GM19372 (cell line): ENCODE results near the gene TUBB1.
"Not testable (repeated sequence)": the region's sequence is repeated elsewhere in the genome, so short reads cannot be mapped to it uniquely, and the experiment has no call there.

Experiments used
- ATAC-seq: cut with Tn5 transposase; IDR thresholded peaks from one replicate; pipeline ENCODE4 v1.9.1; 2021; ENCODE audit warnings: mild to moderate bottlenecking, low read depth, moderate library complexity; ENCODE audit not compliant: unreplicated experiment

The TUBB1 gene

DNA sequence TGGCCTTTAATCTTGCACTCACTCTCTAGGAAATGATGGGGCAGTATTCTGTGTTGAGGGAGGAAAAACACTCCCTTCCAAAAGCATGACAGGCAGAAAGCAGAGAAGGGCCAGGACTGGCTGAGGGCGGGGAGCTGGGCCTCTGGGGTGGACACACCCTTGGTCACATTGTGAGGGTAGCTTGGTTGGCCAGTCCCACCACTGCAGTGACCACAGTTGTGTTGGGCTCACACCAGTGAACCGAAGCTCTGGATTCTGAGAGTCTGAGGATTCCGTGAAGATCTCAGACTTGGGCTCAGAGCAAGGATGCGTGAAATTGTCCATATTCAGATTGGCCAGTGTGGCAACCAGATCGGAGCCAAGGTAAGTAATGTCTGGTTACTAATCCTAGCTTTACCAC is at the start of gene TUBB1:
TUBB1 (plus strand) TSS at position 213 of the 400 bp plus-strand sequence; CDS start at position 307, 94 bp downstream.
- ATAC-seq, result no peak

- ATAC-seq, result no peak
These were observed 49.8 kb upstream of the TUBB1 start for GRCh38 chr20:58969439-58969838.

DNA sequence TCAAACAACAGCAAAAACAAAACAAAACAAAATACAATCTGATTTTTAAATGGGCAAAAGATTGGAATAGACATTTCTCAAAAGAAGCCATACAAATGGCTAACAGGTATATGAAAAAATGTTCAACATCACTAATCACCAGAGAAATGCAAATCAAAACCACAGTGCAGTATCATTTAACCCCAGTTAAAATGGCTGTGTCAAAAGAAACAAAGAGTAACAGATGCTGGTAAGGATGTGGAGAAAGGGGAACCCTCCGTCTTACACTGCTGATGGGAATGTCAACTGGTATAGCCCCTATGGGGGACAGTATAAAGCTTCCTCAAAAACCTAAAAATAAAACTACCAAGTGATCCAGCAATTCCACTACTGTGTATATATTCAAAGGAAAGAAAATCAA is 49.1 kb upstream of the TUBB1 start:
- ATAC-seq, result no peak

GRCh38 chr20:58971429-58971828 is 47.8 kb upstream of the TUBB1 start:
- no peak for ATAC-seq

DNA sequence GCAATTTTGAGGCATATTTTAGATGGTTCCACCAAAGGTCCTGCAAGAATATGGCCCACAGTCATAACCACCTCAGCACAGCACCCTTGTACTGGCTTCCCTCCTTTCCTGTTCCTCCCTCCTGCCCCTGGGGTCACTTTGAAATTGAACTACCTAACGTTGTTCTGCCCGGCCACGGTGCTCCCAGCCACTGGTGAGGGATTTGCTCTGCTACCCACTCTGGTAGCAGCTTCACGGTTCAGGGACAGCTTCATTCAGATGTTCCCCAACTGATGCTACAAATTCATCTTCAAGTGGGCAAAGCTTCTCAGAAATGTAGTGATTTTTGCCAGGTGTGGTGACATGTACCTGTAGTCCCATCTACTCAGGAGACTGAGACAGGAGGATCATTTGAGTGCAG is 46.0 kb upstream of the TUBB1 start:
- no peak for ATAC-seq

DNA sequence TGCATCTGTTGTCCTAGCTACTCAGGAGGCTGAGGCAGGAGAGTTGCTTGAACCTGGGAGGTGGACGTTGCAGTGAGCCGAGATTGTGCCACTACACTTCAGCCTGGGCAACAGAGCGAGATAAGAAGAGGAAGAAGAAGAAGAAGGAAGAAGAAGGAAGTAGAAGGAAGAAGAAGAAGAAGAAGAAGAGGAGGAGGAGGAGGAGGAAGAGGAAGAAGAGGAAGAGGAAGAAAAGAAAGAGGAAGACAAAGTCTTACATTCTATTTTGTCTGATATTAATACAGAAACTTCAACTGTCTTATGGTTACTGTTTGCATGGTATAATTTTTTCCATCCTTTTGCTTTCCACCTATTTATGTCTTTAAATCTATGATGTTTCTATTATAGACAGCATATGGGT is 45.4 kb upstream of the TUBB1 start:
- no peak for ATAC-seq

DNA sequence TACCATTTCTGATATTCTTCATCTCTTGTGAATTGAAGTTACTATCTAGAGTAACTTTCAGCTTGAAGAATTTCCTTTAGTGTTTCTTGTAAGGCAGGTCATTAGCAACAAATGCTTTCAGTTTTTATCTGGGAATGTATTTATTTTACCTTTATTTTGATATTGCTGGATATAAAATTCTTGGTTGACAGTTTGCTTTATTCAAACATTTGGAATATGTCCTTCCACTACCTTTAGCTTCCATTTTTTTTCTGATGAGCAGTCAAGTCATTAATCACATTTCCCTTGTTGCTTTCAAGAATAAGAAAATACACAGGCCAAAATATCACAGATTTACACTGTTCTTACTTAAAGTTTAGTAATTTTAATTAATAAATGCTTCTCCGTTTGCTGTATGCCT is 43.9 kb upstream of the TUBB1 start:
- ATAC-seq, result no peak

- no peak for ATAC-seq
These were observed 43.0 kb upstream of the TUBB1 start for GRCh38 chr20:58976061-58976730.

DNA sequence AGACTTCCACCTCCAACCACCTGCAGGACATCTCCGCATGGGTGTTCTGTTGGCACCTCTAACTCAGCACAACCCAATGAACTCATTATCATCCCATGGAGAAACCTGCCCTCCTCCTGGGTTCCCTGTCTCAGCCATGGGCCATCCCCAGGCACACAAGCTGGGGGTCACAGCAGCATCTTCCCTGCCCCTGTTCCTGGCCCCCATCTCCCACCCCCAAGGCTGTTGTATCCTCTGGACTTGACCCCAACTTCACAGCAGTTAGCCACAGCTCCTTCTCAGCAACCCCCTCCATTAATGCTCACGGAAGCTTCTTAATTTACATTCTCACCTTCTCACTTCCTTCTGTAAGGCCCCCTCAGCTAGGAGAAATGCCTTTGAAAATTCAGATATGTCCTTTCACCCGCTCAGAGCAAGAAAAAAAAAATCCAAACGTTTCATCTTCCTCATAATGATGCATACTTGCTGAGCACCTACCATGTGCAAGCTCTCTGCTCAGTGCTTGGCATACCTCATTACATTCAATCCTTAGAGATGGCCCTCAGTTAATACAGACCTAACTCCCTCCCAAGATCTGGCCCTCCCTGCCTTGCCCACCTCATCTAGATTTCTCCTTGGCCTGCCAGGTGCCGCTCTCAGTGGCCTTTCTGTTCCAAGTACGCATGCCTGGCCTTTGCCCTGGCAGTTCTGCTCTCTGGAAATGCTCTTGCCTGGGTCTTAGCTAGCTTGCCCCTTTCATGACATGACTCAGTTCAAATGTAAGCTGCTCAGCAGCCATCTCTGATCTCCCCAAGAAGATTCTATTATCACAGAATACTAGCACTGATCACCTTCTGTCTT is 40.7 kb upstream of the TUBB1 start:
- ATAC-seq, result no peak

GRCh38 chr20:58980711-58981627 is 38.3 kb upstream of the TUBB1 start, which contains the start of gene NELFCD:
Gene NELFCD, plus strand, starts transcription at chr20:58981256. Its CDS starts 54 bp downstream, at chr20:58981310.
- peak; percentile 81 for ATAC-seq

DNA sequence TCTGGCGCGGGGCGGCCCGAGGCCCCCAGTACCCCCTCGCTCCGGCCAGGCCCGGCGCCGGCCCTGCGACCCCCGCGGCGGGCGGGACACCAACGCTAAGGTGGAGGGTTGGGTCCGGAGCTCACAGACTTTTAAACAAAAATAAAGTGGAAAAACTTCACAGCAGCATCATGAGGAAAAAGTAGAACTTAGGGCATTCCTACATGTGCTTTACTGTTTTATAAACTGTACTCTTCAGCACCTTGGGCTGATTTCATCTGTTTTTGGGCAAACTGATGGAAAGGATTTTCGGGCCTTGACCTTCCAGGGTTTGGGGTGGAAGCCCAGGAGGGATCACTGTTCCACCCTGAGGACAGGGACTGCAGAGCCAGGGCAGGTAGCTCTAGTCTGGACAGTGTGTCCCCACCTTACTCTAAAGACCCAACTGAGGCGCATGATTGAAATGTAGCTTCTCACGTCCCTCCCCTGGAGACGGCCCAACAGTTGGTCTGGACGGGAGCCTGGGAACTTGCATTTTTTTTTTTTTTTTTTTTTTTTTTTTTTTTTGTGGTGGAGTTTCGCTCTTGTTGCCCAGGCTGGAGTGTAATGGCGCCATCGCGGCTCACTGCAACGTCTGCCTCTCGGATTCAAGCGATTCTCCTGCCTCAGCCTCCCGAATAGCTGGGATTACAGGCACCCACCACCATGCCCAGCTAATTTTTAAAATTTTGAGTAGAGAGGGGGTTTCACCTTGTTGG is 37.4 kb upstream of the TUBB1 start:
- ATAC-seq, result peak; percentile 13

DNA sequence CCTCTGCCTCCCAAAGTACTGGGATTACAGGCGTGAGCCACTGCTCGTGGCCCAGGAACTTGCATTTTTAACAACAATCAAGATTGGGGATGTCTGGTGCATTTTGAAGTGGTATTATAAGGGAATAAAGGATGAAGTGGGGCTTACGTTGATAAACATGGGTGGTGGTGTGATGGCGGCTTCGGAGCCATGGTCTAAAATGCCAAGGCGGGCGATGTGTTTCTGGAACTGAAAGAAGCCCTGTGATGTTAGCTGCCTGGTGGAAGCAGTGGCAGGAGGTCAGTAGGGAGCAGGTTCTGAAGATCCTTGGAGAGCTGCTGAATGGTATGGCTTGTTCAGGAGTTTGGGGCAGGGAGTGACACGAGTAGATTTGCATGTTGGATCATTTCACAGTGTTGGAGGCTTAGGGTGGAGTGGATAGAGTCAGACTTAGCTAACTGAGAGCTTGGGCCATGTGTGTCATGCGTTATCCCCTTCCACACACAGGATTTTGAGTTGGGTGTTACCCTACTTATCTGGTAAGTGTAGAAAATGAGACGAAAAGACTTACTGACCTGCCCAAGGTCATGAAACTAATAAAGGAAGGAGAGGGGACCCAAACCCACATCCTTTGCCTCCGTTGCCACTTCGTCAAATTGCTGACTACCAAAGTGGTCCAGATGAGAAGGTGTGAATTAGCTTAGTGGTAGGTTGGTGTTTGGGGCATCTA is 36.7 kb upstream of the TUBB1 start:
- no peak for ATAC-seq

- ATAC-seq, result not testable (repeated sequence)
These were observed 36.1 kb upstream of the TUBB1 start for GRCh38 chr20:58983115-58983468.

GRCh38 chr20:58984691-58985090 is 34.5 kb upstream of the TUBB1 start:
- no peak for ATAC-seq

DNA sequence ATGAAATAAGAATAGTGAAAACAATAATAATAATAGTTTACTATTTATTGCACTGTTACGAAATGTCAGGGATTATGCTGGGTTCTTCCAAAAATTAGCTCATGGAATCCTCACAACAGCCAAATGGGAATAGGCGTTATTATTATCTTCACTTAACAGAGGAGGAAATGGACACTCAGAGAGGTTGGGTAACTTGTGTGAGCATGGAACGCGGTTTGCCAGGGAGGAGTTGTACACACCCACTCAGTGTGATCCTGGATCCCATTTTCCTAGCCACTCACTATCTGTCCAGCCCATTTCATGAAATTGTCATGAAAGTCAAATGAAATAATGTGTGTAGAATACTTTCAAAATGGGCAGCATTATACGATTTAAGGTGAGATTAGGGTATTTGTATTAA is 33.6 kb upstream of the TUBB1 start:
- no peak for ATAC-seq

- no peak for ATAC-seq
These were observed 32.8 kb upstream of the TUBB1 start for GRCh38 chr20:58986286-58986967.

- no peak for ATAC-seq
These were observed 32.2 kb upstream of the TUBB1 start for GRCh38 chr20:58986968-58987517.

DNA sequence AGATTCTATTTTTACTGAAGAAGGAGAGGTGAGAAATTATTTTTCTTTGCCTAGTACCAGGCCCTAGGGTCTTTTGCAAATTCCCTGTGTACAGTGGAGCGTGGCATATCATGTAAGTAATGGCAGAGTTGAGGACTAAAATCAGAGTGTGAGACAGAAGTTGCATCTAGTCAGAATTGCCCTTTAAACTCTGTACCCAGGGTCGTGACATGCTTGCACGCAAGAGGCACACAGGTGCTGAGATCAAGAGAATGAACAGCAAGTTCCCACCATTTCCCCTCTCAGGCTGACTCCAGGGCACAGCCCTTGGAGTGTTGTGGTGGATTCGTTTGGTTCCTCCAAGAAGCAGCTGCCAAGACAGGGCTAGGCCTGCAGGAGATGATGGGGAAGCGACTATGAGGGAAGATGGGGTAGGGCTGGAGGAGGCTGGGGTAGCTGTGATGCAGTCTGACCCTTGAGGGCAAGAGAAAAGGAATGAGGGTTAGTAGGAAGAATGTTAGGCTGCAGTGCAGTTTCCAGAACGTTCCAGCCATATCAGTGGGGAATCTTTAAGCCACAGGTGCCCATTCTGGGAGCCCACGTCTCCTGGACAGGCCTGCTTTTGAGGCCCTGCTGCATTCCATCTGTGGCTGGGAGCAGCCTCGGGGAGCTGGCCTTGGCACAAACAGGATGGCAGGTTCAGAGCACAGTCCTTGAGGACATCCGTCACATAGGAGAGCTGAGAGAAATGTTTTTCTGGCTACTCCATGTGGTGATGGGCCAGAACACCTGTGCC is 31.3 kb upstream of the TUBB1 start:
- no peak for ATAC-seq
